ENCODE measurements around the gene CRYBB3.
A peak's percentile ranks its signal among the peaks of the same experiment; 100 is the strongest.
"Not testable (repeated sequence)": the region's sequence is repeated elsewhere in the genome, so short reads cannot be mapped to it uniquely, and the experiment has no call there.

CRYBB3 gene

DNA sequence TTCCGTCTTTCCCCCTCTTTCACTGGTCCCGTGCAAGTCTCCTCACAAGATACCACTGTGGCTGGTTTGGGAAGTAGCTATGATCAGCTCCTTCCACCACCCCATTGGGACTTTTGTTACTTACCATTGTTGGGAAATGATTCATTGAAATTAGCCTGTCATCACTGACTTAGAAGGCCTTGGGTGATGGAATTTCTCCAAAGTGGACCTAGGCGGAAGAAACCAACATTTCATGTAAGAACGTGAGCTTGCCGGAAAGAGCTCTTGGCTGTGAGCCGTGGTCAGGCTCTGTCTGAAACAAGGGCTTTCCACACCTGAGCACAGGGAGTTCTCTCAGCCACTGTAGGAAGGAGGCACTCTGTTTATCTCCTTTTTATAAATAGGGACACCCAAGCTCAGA lies 23.5 kb upstream of the CRYBB3 start:
- no peak for DNase-seq (ENCODE audit: low spot score)

DNA sequence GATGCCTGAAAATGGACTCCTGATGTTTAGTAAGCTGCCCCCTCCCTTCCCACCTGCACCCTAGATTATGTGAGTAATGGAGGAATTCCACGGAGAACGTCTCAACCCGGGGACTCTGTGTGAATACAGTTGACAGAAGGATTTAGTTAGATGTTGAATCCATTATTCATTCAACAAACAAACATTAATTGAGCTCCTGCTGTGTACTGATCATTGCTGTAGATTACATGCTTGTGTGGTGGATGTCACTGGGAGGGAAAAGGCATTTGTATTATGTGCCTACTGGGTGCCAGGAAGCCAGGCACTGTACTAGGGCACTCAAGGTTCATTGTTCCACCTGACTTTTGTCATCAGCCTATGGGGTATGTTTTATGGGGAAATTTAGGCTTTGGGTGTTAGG lies 22.9 kb upstream of the CRYBB3 start:
- no peak for DNase-seq (ENCODE audit: low spot score)

DNA sequence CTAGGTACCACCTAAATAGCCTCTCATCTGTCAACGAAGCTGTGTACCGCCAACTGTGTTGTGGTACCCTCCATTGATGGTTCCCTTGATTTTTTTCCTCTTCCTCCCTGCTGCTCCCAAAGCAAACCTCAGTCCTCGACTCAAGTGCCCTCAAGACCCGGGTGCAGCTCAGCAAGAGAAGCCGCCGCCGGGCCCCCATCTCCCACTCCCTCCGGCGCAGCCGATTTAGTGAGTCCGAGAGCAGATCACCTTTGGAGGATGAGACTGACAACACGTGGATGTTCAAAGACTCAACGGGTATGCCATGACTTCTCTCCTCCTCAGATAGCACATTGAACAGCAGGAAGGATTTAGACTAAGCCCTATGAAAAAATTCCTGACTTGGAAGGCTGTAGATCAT lies 22.4 kb upstream of the CRYBB3 start:
- no peak for DNase-seq (ENCODE audit: low spot score)

DNA sequence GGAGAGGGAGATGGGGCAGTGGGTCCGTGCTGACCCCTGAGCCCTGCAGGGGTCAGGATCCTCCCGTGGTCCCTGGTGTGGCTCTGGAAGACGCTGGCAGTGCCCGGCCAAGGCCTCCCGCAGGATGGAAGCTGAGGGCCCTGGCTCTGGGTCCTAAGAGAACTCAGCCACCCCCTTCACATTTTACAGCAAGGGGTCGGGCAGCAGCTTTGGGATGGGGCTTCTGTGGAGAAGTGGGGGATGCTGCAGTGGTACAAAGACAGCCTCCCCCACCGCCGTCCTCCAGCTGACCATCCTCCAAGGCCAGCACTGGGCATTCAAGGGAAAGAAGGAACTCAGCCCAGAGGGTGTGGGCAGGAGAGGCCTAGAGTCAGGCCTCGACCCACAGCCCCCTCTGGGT lies 21.8 kb upstream of the CRYBB3 start:
- DNase-seq (ENCODE audit: low spot score), result no peak

DNA sequence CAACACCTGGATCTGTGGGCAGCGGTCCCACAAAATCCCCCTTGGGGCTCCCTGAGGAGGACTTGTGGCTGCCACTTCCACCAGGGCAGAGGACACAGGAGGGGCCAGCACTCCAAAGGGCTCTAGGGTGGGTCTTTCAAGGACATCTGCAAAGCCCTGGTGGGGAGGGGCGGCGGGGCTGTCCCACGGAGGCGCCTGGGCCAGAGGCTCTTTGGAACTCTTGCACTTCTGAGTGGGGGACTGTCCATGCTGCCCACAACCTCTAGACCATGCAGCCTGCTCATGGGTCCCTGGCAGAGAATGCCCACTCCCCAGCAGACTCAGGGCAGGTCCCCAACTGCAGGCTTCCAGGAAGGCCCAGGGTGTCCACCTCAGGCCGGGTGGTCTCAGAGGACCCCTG lies 21.3 kb upstream of the CRYBB3 start:
- DNase-seq (ENCODE audit: low spot score), result not testable (repeated sequence)

DNA sequence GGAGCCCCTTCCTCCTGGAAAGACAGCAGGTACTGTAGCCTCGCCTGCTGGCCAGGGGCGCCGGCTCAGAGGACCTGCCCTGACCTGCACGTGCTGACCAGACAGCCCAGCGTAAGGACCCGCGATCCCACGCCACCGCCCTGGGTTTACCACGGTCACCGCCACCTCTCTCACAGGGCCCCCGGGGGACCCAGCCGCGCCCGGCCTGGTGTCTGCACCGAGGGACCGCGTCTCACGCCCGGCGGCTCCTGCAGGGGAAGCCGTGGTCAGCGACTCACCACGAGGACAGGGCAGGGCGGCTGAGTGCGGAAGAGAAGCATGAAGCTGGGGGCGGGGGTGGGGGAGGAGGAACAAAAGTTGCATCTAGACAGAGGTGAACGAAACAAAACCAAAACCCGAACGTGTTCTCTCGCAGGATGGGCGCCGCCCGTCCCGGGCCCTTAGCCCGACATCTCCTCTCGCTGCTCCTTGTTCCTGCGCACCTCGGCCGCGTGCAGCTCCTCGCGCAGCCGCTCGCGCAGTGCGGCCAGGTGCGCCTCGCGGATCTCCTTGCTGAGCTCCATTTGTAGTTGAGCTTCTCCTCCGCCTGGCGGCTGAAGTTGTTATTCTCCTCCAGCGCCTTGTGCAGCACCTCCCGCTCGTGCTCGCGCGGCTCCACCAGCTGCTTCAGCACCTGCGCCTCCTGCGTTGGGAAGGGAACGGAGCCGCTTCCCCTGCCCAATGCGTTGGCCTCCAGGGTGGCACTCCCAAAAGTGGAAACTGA lies 20.6 kb upstream of the CRYBB3 start:
- not testable (repeated sequence) for DNase-seq (ENCODE audit: low spot score)

DNA sequence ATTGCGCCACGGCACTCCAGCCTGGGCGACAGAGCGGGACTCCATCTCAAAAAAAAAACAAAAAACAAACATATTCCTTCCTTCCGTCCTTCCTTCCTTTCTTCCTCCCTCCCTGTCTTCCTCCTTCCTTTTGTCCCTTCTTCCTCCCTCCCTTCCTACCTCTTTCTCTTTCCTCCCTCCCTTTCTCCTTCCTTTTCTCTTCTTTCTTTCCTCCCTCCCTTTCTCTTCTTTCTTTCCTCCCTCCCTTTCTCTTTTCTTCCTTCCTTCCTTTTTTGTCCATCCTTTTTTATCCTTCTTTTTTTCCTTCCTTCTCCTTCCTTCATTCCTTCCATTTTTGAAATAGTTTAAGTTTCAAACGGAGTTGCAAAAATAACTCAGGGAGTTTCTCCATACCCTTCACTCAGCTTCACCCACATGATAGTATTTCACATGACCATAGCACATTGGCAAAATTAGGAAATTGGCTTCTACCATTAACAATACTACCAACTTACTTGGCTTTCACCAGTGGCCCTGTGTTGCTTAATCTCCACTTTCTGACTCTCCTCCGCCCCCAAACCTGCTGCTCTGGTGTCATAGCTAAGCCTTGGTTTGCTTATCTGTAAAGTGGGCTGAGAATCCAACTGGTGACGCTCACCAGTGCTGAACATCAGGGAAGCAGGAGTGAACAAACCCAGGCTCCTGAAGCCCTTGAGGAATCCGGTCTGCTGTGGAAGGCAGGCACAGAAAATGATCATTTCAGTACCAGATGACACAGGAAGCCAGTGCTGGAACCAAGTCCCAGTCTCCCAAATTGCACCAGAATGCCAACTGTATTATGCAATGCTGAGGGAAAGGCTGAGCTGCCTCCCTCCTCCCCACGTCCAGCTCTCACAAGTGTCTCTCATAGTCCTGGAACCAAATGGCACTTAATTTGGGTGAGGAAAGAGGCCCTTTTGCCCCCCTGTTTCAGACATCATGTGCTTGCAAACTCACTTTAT lies 17.2 kb upstream of the CRYBB3 start:
- DNase-seq (ENCODE audit: low spot score), result no peak

DNA sequence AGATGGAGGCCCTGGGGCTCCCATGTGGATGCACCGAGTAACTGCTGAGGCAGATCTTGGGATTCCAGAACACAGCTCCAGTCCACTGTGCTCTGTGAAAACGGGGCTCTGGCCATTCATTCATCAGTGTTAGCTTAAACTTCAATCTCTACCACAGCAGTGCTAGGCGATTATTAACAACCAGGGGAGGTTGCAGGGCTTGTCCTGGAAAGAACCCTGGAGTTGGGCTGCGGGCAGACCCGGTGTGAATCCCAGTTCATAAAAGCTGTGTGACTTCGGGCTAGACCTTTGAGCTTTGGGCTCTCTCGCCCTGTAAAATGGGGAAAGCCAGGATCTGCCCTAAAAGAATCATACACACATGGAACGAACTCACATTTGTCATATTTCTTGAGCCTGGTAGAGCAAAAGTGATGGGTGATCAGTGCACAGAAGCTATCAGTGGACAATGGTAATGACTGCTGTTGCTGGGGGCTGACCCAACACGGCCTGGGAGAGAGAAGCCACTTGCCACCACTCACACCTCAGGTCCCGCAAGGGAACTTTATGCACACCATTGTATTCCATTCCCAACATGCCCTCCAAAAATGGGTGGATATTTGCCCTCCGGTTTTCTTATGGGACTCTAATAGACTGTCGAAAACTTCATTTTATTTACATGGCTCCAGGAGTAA lies 15.6 kb upstream of the CRYBB3 start:
- DNase-seq (ENCODE audit: low spot score), result no peak

DNA sequence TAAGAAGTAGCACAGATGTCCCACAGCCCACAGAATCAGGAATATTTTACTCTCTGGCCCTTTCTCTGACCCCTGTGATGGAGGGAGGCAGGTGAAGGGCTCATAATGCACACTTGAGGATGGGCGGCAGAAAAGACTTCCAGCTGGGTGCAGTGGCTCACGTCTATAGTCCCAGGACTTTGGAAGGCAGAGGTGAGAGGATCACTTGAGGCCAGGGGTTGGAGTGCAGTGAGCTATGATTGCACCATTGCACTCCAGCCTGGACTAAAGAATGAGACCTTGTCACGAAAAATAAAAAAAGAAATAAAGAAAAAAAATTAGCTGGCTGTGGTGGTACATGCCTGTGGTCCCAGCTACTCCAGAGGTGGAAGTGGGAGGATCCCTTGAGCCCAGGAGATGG lies 13.5 kb upstream of the CRYBB3 start:
- DNase-seq (ENCODE audit: low spot score), result no peak

DNA sequence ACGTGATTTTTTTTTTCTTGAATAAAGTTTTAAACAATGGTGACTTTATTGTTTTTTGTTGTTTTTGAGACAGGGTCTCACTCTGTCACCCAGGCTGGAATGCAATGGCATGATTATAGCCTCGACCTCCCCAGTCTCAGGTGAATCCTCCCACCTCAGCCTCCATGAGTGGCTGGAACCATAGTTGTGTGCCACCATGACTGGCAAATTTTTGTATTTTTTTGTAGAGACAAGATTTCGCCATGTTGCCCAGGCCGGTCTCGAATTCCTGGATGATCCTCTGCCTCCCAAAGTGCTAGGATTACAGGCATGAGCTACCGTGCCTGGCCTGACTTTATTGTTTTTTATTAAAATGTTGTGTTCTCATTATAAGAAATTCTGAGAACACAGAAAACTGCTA lies 12.2 kb upstream of the CRYBB3 start:
- DNase-seq (ENCODE audit: low spot score), result no peak

DNA sequence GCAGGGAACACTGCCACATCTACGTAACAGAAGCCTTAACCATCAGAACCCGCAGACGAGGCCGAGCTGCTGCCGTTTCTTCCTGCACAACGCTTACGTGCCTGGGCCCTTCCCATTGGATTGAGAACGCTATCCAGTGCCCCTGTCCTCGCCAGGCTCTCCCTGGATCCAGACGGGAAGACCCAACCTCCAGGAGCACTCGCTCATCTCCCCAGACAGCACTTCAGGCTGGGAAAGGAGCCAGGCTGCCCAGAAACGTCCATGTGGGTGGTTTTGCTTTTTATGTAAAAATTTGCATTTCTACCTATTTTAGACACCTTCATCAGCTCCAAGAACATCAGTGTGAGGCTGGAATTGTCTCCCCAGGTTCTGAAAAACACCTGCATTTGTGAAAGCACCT lies 7.3 kb upstream of the CRYBB3 start:
- DNase-seq (ENCODE audit: low spot score), result no peak

DNA sequence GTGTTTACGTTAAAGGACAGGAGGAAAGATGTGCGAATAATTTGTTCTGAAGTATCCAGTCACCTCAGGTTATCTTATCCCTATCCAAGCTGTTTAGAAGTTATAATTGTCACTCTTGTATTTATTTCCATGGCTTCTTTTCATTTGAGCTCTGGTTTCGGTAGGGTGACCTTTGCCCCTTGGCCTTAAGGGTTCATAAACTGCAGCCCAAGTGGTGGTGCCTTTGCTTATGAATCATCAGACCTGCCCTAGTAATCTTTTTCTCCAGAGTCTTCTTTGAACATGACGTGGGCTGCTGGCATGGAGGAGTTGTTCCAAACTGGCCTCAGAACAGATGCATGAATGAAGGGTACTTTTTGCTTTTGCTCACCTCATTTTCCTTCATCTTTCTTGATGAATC lies 6.5 kb upstream of the CRYBB3 start:
- DNase-seq (ENCODE audit: low spot score), result no peak

DNA sequence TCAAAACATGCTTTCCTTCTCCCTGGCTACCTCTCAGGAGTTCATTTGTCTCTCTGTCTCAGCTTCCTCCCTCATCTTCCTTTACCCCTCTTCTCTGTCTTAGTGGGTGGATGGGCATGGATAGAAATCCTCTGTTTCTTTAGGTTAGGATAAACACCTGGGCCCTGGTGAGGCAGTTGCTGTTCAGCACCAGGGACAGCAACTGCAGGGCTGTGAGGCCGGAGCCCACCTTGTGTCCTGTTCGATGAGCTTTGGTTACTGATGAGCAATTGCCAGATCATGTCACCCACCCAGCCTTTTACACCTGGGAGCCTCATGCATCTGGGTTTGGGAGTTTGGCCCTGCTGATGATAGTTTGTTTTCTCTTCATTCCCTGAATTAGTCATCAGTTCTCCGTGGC lies 6.1 kb upstream of the CRYBB3 start:
- DNase-seq (ENCODE audit: low spot score), result no peak

DNA sequence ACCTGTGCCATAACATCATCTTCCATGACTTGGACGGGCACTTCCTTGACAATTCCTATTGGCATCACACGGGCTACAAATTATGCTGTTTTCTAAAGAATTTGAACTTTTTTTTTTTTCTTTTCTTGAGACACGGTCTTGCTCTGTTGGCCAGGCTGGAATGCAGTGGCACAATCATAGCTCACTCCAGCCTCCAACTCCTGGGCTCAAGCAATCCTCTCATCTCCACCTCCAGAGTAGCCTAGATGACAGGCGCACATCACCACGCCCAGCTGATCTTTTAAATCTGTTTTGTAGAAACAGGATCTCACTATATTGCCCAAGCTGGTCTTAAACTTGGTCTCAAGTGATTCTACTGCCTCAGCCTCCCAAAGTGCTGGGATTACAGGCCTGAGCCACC lies 3.3 kb upstream of the CRYBB3 start:
- DNase-seq (ENCODE audit: low spot score), result no peak

DNA sequence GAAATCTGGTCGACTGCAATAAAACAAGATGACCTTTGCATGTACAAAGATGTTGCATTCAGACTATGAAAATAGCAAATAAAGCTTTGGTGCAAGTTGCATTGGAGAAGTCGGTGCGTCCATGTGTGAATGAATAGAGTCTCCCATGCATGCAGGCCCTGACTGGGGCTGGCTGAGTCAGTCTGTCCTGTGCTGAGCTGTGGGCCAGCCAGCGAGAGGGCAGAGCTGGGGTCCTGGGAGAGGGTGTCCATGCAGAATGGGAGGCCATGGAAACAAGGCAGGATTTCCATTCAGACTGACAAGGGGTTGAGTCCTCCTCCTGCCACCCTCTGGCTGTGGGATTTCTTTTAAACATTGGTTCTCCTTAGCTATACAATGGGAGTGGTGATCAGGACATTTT lies 2.3 kb upstream of the CRYBB3 start:
- no peak for DNase-seq (ENCODE audit: low spot score)

DNA sequence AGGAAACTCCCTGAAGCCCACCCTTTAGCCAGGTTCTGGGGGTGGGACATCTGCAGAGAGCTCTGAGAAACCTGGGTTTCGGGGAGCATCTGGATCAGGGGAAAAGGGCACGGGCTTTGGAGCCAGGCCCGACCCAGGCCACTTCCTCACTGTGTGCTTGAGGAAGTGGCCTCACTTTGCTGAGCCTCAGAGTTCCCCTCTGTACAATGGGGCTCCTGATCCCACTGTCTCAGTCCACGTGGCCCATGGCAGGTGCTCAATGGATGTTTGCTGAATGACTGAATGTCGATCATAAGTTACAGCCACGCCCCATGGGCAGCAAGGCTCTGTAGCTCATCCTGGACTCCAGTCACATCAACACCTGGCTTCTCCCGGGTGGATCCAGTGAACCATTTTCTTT lies 1.3 kb downstream of the CRYBB3 start:
- no peak for DNase-seq (ENCODE audit: low spot score)

DNA sequence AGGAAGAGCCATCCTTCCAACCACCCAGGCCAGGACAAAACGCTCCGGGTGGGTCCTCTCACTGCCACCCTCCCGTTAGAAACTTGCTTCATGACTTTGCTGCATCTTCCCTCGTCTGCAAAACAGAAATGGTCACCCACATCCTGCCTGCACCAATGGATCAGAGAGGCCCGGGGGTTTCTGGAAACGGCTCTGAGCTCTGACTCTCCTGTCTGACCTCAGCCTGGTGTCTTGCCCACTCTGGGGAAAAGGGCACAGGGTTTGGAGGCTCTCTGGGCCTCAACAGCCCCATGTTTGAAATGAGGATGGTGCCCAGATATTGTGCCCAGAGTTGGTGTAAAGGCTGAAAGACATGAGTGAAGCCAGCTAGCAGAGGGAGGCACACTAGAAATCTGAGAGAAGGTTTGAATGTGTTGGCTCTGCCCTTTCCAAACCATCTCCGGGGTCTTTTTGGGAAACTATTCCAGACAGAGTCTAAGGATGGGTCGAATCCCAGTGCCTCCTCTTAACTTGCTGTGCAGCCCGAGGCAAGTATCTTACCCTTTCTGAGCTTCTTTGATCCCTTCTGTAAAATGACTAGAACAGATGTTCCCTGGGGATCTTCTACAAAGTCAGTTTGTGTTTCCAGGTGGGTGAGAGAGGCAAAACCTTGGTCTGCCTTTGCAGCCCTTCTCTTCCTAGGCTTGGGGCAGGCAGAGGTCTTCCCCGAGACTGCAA lies 2.1 kb downstream of the CRYBB3 start:
- DNase-seq (ENCODE audit: low spot score), result no peak

DNA sequence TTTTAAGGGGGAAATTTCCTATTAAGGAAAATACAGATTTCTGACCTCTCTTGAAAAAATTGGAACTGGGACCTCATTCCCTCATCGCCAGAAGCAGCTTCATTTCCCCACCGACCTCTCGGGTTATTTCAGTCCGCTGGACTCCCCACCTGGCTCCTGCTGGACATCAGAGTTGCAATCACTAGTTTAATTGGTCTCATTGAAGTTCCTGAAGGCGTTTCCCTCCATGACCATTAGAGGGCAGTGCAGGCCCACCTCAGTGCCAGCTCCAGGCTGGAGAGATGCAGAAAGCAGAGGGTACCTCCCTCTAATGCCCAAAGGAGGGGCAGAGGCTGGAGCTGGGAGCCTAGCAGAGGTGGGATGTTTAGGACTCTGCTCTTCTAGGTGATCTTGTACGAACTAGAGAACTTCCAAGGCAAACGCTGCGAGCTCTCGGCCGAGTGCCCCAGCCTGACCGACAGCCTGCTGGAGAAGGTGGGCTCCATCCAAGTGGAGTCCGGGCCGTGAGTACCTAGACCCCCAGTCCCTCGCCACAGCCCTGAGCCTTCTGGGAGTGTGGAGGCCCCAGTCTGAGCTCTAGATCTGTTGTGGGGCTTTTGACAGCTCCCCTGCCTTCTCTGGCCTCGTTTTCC lies 2.7 kb downstream of the CRYBB3 start:
- DNase-seq (ENCODE audit: low spot score), result peak; percentile 67

DNA sequence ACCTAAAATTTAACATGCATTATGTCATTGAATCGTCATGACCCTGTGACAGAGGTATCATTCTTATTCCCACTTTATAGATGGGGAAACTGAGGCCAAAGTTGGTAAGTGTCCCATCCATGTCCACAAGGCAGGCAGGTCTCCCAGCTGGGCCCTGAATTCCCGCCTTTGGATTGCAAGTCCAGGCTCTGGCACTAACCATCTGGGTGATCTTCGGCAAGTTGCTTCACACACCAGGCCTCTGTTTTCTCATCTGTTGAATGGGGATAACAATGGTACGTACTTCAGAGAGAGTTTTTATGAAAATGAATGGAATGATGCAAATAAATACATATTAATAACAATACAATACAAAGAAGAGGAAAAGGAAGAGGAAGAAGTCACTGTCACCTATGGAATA lies 3.4 kb downstream of the CRYBB3 start:
- no peak for DNase-seq (ENCODE audit: low spot score)

DNA sequence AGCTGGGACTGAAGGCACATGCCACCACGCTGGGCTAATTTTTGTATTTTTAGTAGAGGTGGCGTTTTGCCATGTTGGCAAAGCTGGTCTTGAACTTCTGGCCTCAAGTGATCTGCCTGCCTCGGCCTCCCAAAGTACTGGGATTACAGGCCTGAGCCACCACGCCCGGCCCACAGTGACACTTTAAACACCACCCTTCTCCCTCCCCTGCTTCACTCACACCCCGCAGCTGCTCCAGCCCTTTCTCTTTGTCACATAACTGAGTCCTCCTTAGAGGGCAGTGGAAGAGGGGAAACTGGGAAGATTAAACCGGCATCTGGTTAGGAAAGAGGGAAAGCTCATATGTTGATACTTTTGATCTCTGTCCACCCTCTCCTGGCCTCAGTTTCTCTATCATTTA lies 4.9 kb downstream of the CRYBB3 start:
- DNase-seq (ENCODE audit: low spot score), result not testable (repeated sequence)

DNA sequence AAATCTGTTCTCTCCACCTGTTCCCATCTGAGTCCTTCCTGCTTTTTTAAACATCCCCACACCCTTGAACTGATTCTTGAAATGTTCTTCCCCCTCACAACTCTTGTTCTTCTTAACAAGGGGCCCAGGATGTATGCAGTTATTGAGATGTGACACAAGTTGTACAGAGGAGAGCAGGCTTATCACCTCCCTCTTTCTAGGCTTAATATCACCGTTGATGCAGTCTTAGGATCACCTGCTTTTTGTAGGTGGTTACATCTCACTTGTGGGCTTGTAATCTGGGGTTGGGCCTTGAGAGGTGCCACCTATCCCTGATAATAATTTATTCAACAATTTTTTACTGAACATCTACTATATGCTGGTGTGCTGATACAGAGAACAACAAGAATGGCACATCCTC lies 6.2 kb downstream of the CRYBB3 start:
- no peak for DNase-seq (ENCODE audit: low spot score)

DNA sequence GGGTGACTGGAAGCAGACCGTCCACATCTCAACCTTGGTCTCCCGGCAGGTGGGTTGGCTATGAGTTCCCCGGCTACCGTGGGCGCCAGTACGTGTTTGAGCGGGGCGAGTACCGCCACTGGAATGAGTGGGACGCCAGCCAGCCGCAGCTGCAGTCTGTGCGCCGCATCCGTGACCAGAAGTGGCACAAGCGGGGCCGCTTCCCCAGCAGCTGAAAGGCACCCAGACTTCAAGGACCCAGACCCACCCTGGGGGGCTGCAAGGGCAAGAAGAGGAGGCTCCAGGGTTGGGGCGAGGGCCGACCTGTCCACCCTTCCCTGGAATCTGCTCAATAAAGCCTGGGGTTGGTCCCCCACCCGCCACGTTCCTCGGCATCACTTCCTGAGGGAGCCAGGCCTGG lies 7.3 kb downstream of the CRYBB3 start:
- DNase-seq (ENCODE audit: low spot score), result no peak

All from RKO (cell line).